ENCODE data around the gene LGI4.

LGI4 gene

DNA sequence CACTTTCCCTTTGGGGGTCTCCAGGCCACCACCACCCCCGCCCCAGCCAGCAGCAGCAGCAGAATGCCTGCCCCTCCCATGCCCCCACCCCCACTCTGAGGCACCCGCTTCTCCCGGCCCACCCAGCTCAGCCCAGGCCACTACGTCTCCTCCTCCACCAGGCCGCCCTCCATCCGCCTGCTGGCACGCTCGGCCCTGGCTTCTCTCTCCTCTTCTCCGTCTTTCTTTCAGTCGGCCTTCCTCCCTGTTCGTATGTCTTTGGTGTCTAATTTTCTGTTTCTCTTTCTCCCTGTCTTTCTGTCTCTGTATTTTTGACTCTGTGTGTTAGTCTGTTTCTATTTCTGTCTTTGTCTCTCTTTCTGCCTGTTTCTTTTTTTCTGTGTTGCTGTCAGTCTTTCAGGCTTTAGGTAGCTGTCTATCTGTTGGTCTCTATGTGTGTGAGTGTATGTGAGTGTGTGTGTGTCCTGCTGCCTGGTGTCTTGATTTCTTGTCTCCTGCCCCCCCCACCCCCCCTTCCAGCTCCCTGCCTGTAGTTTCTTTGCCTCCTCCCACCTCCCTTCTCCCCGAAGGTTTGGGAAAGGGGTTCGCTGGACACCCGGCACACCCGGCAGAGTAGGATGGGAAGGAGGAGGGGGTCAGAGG is at the start of gene LGI4:
LGI4 (minus strand) TSS at position 459 of the 642 bp plus-strand sequence; CDS start at position 80, 379 bp downstream.
- no peak for DNase-seq

DNA sequence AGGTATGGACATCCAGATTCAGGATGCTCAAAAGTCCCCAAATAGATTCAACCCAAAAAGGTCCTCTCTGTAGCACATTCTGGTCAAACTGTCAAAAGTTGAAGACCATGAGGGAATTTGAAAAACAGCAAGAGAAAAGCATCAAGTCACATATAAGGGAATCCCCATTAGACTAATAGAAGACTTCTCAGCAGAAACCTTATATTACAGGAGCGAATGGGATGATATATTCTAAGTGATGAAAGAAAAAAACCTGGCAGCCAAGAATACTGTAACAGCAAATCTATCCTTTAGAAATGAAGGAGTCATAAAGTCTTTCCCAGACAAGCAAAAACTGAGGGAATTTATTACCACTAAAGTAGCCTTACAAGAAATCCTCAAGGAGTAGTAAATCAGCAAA is 49.4 kb upstream of the LGI4 start:
- no peak for DNase-seq

DNA sequence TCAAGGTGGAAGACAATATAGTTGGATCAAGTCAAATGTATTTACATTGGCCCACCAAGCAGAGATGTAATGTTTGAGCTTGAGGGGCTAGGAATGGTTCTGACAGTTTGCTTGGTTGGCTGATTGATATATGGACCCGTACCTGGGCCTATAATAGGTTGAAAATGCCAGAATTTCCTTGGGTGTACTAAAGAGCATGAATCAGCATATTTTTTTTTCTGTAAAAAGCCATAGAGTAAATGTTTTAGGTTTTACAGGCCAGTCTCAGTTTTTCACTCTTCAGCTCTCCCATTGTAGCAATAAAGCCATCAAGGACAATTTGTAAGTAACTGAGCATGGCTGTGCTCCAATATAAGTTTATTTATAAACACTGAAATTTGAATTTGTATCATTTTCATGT is 46.5 kb upstream of the LGI4 start:
- no peak for DNase-seq

DNA sequence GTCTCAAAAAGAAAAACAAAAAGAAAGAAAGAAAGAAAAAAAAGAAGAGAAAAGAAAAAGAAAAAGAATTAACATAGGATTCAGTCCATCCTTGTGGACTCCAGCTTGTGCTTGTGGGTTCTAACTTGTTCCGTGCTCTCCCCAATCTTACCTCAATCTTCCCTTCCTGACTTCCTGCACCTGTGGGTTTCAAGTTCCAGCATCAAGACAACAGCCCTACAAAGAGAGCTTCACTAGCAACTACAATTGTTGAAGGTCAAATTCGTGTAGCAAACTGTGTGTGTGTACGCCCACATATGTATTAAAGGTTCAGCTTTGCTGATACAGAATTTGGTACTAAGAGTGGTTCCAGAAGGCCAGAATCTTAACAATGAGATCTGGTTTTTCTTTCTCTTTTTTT is 45.0 kb upstream of the LGI4 start:
- no peak for DNase-seq

DNA sequence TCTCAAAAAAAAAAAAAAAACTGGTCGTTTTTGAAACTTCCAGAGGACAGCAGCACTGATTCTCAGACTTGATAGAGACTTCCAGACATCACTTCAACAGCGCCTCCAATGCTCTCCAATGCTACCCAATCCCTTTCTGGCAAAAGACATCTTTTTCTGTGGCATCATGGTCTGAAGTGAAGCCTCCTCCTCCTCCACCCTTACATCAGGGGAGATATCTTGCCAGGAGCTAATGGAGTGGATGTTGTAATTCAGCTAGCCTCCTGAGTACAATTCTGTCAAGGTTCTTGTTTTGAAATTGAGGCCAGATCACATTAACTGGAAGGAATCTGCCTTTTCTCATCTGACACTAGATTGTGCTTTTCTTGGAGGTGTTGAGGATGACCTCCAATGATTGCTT is 43.8 kb upstream of the LGI4 start:
- no peak for DNase-seq

DNA sequence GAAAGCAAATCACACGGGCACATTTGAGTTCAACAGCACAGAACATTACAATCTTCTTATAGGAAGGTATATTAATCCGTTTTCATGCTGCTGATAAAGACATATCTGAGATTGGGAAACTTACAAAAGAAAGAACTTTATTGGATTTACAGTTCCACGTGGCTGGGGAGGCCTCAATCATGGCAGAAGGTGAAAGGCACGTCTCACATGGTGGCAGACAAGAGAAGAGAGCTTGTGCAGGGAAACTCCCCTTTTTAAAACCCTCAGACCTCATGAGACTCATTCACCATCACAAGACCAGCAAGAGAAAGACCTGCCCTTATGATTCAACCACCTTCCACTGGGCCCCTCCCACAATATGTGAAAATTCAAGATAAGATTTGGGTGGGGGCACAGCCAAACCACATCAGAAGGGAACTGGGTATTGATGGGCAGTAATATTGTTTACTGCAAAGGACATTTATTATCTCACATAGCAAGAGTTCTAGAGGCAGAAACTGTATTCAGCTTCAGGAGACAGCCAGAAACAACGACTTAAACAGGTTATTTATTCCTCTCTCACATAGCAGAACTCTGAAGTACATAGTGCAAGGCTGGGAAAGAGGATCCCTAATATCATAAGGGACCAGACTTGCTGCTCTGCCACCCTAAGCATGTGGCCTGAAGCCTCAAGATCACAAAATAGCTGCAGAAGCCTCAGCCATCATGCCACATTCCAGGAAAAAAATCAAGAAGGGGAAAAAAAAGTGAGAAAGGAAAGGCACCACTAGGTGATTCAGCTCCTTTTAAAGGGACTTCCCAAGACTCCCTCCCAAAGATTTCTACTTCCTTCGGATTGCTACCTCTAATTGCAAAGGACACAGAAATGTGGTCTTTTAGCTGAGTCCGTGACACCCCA is 42.8 kb upstream of the LGI4 start:
- no peak for DNase-seq

DNA sequence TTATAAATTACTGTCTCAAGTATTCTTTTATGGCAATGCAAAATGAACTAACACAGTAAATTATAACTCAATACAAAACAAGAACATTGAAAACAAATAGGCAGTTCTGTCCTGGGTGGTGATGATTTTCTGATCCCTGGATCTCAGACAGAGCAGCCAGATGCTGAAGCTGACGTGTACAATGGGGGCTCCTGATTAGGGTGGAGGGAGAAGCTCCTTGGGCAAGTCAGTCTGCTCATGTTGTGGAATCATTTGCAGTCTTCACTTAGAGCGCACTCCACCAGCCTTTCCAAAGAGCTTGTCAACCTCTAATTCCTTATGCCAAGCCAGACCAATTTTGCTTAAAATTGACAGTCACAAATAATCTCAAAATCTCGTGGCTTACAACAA is 41.3 kb upstream of the LGI4 start:
- no peak for DNase-seq

DNA sequence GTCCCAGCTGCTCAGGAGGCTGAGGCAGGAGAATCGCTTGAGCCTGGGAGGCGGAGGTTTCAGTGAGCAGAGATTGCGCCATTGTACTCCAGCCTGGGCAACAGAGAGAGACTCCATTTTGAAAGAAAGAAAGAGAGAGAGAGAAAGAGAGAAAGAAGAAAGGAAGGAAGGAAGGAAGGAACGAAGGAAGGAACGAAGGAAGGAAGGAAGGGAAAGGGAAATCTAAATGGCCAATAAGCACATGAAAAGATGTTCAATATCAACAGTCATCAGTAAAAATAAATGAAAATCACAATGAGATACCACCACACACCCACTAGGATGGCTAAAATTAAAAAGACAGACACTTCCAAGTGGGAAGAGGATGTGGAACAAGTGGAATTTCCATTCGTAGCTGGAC is 39.4 kb upstream of the LGI4 start:
- no peak for DNase-seq

DNA sequence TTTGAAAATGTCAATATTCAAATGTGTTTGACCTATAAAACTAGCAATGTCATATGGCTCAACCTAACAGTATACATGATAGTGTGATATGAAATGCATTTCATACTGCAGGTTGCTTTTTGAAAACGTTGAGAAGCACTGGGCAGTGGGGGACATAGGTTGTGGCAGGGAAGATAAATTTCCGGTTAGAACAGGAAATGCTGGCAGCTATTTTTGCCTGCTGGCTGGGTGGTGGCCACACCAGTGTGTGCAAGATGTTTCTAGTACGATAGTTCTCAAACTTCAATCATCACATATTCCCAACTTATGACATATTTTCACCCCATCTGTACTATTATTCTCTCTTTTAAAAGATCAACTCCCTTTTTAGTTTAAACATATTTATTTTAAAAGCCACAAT is 36.9 kb upstream of the LGI4 start:
- DNase-seq = no peak

DNA sequence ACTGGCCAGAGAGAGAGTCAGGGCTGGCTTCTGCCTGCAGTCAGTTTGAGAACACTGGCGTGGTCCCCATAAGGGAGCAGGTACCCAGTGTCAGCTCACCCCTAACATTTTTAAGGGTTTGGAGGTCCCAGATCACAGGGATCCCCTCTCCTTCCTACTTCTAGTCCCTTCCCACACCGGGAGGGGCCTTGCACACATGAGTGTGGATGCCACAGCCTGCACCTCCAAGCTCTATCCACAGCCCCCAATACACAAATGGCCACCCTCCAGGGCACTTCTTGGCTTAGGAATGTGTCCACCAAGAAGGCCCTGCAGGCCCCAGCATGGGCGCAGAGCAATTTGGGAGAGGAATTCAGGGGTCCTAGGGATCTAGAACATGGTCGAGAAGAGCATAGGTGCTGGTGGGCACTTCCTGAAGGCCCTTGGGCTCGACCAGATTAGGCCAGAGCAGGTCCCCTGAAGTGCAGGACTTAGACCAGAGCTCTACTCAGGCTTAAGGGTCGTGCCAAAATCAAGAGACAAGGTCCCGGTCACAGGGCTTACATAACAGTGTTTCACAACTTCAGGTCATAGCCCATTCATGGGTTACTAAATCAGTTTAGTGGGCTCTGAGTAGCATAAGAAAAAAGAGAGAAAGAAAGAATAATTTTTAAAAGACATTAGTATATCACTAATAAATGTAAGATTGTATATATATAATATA is 35.7 kb upstream of the LGI4 start:
- DNase-seq = no peak

DNA sequence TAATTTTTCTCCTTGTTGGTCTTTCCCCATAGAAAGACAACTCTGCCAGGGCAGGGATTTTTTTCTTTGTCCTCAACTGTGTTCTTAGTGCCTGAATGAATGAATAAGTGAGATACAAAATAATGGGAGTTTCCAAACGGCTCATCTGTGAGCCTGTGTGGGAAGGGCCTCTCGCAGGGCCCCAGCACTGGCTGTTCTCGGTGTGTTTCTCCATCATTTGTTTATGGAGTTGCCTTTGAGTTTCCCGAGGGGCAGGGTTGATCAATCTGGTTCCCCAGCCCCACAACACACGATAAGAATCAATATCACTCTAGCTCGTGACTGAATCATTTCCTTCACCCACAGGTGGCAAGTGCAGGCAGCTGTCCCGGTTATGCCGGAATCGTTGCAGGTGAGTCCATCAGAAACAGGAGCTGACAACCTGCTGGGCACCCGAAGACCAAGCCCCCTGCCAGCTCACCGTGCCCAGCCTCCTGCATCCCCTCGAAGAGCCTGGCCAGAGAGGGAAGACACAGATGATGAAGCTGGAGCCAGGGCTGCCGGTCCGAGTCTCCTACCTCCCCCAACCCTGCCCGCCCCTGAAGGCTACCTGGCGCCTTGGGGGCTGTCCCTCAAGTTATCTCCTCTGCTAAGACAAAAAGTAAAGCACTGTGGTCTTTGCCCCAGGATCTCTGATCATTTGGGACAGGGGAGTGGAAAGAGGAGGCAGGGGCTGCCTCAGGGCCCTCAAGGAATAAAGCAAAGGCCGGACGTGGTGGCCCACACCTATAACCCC is 34.5 kb upstream of the LGI4 start:
- no peak for DNase-seq

DNA sequence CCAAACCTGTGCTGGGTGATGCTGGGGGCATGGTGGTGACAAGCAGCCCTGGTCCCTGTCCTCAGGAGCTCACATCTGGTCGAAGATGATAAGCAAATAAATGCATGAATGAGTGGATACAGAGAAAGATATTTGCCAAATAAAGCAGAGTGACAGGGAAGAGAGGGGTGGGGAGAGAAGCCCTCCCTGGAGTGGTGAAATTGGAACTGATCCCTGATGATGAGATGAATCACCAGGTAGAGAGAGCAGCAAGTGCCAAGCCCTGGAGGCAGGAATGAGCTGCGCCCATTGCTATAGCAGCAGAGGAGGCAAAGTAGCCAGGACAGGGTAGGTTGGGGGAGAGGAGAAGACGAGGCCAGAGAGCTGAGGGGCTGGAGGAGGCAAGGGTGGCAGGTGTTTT is 33.3 kb upstream of the LGI4 start:
- DNase-seq = no peak

DNA sequence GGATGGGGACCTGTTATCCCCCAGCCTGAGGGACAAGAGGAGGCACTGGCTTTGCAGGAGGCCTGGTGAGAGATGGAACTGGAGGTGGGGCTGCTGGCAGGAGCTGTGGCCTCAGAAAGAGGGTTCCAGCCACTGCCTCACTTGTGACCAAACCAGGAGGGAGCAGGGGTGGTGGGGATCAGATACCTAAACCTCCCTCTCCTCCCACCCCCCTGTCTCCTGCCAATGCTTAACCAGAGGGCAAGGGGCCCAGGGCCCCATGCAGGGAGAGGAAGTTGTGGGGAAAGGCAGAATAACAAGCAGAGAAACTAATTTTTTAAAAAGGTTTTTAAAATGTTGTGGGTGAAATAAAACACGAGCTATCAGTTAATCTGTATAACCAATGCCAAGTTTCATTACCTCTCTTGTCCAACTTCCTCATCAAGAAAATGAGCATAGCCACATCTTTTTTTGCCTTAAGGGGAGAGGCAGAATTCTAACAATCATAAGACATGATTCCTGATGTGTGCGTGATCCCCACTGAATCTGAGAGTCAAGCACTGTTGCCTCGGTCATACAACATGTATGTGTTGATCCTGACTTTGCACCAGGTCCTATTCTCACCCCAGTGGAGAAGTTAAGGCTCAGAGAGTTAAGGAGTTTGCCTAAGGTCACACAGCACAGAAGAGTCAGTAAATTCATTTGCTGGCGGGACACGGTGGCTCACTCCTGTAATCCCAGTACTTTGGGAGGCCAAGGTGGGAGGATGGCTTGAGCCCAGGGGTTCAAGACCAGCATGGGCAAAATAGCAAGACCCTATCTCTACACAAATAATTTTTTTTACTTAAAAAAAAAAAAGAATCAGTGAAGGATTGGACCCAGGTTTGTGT is 32.6 kb upstream of the LGI4 start:
- no peak for DNase-seq

DNA sequence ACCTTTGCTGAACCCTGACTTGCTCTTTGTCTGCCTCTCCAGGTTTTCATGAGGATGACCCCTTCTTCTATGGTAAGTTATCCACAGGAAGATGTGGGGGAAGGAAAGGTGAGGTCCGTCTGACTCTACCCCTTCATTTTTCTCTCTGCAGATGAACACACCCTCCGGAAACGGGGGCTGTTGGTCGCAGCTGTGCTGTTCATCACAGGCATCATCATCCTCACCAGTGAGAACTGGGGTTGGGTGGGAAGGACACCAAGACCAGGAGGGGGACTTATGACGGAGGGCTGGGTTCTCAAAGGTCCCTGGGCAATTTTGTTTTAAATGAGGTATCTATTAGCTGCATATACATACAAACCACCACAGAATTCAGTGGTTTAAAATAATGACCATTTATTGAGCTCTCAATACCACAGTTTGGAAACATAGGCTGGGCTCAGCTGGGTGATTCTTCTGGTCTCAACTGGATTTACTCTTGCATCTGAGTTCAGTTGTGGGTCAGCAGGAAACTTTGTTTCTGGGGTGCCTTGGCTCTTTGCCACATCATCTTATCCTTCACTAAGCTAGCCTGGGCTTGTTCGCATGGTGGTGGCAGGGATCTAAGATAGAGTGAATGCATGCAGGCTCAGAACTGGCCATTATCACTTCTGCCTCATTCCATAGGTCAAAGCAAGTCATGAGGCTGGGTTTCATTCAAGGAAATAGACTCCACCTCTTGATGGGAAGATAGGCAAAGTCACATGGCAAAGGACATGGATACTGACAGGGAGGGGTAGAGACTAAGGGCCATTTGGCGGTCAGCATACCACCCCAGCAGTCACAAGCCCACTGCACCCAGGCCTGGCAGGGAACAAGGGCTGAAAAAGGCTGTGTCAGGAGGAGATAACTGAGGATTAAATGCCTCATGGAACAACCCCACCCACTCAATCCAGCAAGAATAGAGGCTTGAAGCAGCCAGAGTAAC is 31.5 kb upstream of the LGI4 start:
- no peak for DNase-seq

DNA sequence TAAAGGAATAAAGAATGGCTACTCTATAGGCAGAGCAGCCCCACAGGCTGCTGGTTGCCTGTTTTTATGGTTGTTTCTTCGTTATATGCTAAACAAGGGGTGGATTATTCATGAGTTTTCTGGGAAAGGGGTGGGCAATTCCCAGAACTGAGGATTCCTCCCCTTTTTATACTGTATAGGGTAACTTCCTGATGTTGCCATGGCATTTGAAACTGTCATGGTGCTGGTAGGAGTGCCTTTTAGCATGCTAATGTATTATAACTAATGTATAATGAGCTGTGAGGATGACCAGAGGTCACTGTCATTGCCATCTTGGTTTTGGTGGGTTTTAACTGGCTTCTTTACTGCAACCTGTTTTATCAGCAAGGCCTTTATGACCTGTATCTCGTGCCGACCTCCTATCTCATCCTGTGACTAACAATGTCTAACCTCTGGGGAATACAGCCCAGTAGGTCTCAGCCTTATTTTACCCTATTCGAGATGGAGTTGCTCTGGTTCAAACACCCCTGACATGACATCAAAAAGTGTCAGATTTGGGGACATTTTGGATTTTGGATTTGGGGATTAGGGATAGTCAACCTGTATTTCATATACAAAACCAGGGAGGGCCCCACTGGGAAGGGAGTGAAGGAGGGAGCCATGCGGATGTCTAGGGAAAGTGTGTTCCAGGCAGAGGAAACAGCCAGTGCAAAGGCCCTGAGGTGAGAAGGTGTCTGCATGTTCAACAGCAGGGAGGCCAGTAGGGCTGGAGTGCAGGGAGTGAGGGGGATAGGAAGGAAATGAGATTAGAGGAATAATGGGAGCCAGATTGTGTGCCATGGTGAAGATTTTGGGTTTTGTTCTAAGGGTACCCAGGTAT is 30.6 kb upstream of the LGI4 start:
- DNase-seq = no peak

DNA sequence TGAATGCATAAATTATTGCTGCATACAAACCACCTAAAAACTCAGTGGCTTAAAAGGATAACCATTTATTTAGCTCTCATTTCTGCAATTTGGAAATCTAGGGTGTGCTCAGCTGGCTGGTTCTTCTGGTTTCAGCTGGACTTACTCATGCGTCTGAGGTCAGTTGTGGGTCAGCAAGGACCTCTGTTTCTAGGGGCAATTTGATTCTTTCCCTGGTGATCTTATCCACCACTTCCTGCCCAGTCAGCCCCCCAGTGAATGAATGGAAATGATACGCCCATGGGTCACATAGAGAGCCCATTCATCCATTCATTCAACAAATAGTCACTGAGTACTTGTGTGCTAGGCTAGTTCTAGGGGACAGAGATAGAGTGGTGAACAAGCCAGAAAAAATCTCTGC is 29.6 kb upstream of the LGI4 start:
- no peak for DNase-seq

DNA sequence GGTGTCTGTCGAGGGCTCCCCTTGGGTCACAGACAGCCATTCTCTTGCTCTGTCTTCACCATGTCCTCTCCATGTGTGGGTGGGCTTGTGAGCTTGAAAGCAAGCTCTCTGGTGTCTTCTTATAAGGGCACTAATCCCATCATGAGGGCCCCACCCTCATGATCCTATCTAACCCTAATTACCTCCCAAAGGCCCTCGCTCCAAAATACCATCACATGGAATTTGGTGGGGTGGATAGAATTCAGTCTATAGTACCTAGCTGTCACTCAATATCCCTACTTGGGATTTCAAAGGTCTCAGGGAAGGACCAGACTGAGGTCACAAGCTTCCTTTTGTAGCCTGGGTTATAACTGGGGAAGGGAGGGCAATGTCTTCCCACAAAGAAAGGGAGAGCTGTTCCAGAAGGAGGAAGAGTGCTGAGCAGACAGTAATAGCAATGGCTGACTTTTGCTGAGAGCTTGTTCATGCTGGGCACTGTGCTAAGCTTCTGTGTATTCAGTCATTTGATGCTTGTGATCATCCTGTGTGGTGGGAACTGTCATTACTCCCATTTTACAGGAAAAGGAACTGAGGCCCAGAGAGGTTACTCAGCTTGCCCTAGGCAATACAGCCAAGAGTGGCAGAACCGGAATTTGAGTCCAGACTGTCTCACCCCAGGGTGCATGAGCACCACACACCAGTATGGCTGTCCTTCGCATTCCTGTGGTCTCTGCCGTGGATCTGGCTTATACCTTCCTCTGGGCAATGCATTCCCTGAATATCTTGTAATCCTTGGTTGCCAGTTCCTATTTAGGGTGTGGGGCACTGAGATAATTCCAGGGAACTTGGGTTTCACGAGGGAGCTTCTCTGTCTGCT is 27.8 kb upstream of the LGI4 start:
- DNase-seq = no peak

DNA sequence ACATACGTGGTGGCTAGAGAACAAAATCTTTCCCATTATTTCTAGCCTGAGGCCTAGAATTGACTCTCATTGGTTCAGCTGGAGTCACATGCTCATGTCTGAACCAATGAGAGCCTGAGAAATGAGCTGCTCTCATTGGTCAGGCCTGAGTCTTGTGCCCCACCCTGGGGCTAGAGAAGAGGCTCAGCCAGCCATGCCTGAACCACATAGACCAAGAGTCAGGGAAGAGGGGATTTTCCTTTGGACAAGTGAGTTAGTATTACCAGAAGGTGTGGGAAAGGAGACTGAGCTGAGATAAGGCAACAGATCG is 26.5 kb upstream of the LGI4 start:
- DNase-seq = no peak
